ENCODE measurements around the gene ANKRD39.

- TF ChIP-seq CTCF (conservative IDR thresholded peaks at IDR 0.05 in 1 of 2, IDR thresholded peaks at IDR 0.05 in 1 of 2; ENCODE audit: low read depth in 1 of 2, low read length in 2 of 2): no peak
- no peak for TF ChIP-seq EZH2 (IDR thresholded peaks at IDR 0.05; ENCODE audit: low read length, missing control alignments)
These were observed 34.6 kb downstream of the ANKRD39 start for GRCh38 chr2:96823198-96823597.

Data from fibroblast of lung (primary cell).